Parathyroid adenoma (tissue), 2 donors: ENCODE measurements around the gene MANF.

Experiments used
- H2AFZ ChIP-seq: fragments of 300-600 bp; sonication (generic); one replicate; pipeline ENCODE4 v1.7.0; 2017; ENCODE audit warnings: antibody characterized with exemption, mild to moderate bottlenecking
- H3K27ac ChIP-seq: fragments of 300-600 bp; sonication (generic); one replicate; pipeline ENCODE4 v1.7.0; 2017
- H3K27me3 ChIP-seq: fragments of 300-600 bp; sonication (generic); one replicate; pipeline ENCODE4 v1.7.0; 2017; ENCODE audit warnings: low read length; ENCODE audit not compliant: control insufficient read depth, insufficient read depth
- H3K36me3 ChIP-seq: fragments of 300-600 bp; sonication (generic); one replicate; pipeline ENCODE4 v1.7.0; 2017; ENCODE audit warnings: low read length; ENCODE audit not compliant: control insufficient read depth, insufficient read depth
- H3K4me1 ChIP-seq: fragments of 300-600 bp; sonication (generic); one replicate; pipeline ENCODE4 v1.7.0; 2017; ENCODE audit warnings: control low read depth
- H3K4me2 ChIP-seq: fragments of 300-600 bp; sonication (generic); one replicate; pipeline ENCODE4 v1.7.0; 2017; ENCODE audit warnings: low read length
- H3K4me3 ChIP-seq: fragments of 300-600 bp; sonication (generic); one replicate; pipeline ENCODE4 v1.7.0; 2017; ENCODE audit warnings: low read depth, low read length
- H3K79me2 ChIP-seq: fragments of 300-600 bp; sonication (generic); one replicate; pipeline ENCODE4 v1.7.0; 2017; ENCODE audit warnings: control low read depth
- H3K9ac ChIP-seq: fragments of 300-600 bp; sonication (generic); one replicate; pipeline ENCODE4 v1.7.0; 2017; ENCODE audit warnings: mild to moderate bottlenecking
- H3K9me3 ChIP-seq: fragments of 300-600 bp; sonication (generic); one replicate; pipeline ENCODE4 v1.7.0; 2017; ENCODE audit warnings: low read length; ENCODE audit not compliant: control insufficient read depth
- CTCF ChIP-seq: fragments of 300-600 bp; sonication (generic); IDR thresholded peaks from one replicate; pipeline ENCODE4 v1.7.0; 2017; ENCODE audit warnings: antibody characterized with exemption, mild to moderate bottlenecking
- donor health status: primary hyperparathyroidism.

The MANF gene

GRCh38 chr3:51408021-51408420 is 22.9 kb downstream of the MANF start:
- Histone ChIP-seq H3K4me1 (no peaks in the 10 kb centered on the region), H3K9me3 (no peaks in the 10 kb centered on the region), H3K36me3 (no peaks in the 10 kb centered on the region), H3K4me3 (no peak overlapping the region), H3K79me2 (peaks cover 3% of the 10 kb centered on the region), H3K4me2 (no peak overlapping the region), H3K27ac (no peak overlapping the region), H3K9ac (no peak overlapping the region), H3K27me3 (no peaks in the 10 kb centered on the region), H2AFZ (no peak overlapping the region)
- TF ChIP-seq CTCF = no peak

DNA sequence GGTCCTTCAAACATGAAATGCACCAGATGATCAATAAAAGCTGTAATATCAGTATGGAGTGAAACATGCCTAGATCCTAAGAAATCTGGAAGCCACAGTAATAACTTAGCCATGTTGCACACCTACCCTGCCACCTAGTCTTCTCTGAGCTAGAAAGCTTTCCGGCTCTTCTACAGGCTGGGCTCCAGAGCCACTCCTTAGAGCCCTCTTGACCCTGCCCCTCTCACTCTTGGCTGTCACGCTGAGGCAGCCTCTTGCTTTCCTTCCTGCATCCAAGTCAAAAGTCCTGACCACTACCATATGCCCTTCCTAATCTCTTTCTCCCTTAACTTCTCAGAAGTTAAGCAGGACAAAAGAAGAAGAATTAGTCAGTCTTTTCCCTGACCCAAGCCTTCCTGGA is 23.7 kb downstream of the MANF start:
- Histone ChIP-seq H3K79me2 (peaks cover 3% of the 10 kb centered on the region), H2AFZ (no peak overlapping the region), H3K9me3 (no peaks in the 10 kb centered on the region), H3K27me3 (no peaks in the 10 kb centered on the region), H3K36me3 (no peaks in the 10 kb centered on the region), H3K27ac (no peak overlapping the region), H3K4me2 (no peak overlapping the region), H3K9ac (no peak overlapping the region), H3K4me3 (no peak overlapping the region), H3K4me1 (no peaks in the 10 kb centered on the region)
- TF ChIP-seq CTCF = no peak

DNA sequence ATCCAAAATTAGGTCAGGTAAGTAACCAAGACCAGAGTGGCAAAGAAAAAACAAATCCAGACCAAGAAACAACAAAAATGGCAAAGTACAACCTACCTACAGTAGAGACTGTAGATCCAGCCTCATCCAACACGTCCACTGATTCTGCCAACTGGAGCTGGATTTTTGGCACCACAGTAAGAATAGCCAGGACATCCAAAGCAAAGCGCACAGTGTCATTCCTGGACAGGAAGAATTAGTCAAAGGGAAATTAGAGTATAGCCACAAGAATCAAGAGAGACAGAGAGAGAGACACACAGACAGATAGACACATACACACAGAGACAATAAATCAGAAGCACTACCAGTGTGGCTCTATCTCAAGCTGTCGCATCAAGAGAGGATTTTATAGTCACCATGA is 37.1 kb downstream of the MANF start:
- Histone ChIP-seq H3K79me2 (no peaks in the 10 kb centered on the region), H3K27me3 (no peaks in the 10 kb centered on the region), H3K9me3 (no peaks in the 10 kb centered on the region), H3K36me3 (no peaks in the 10 kb centered on the region), H3K4me1 (no peaks in the 10 kb centered on the region), H3K4me3 (no peak overlapping the region), H3K4me2 (no peak overlapping the region), H3K27ac (no peak overlapping the region), H2AFZ (no peak overlapping the region), H3K9ac (no peak overlapping the region)
- no peak for TF ChIP-seq CTCF

- Histone ChIP-seq H3K9me3 (no peaks in the 10 kb centered on the region), H3K27me3 (no peaks in the 10 kb centered on the region), H3K36me3 (no peaks in the 10 kb centered on the region), H3K9ac (no peak overlapping the region), H3K27ac (no peak overlapping the region), H3K79me2 (no peaks in the 10 kb centered on the region), H3K4me1 (no peaks in the 10 kb centered on the region), H3K4me3 (no peak overlapping the region), H2AFZ (no peak overlapping the region), H3K4me2 (no peak overlapping the region)
- no peak for TF ChIP-seq CTCF
Observed at GRCh38 chr3:51426921-51427320, 41.8 kb downstream of the MANF start.

DNA sequence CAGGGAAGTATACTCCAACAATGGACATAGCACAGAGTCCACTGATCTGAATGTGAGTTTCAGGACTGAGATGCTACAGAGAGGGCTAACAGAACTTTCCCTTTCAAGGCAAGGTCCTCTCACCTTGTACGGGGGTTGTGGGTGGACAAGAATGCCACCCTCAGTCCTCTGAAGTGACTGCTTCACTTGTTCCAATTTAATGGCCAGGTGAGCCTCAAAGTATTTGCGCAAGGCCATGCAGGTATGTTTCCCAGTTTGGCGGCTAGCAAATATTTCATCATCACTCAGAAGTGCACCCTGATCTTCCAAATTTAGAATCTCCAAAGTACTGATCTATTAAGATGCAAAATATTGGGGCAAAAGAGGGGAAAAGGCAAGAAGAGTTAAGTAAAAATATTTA is 44.0 kb downstream of the MANF start:
- Histone ChIP-seq H3K4me1 (no peaks in the 10 kb centered on the region), H3K4me3 (no peak overlapping the region), H3K4me2 (no peak overlapping the region), H3K27ac (no peak overlapping the region), H3K9me3 (no peaks in the 10 kb centered on the region), H3K27me3 (no peaks in the 10 kb centered on the region), H3K36me3 (no peaks in the 10 kb centered on the region), H2AFZ (no peak overlapping the region), H3K79me2 (peaks cover 3% of the 10 kb centered on the region), H3K9ac (no peak overlapping the region)
- TF ChIP-seq CTCF = no peak
